Measurements from ENCODE around the gene ADAMTS14.

The ADAMTS14 gene

GRCh38 chr10:70784016-70784415 is 111.7 kb downstream of the ADAMTS14 start:
- DNase-seq (ENCODE audit: low read depth in 2 of 2) = no peak

- no peak for DNase-seq (ENCODE audit: low read depth in 2 of 2)
Measured at GRCh38 chr10:70784471-70784870, 112.2 kb downstream of the ADAMTS14 start.

- no peak for DNase-seq (ENCODE audit: low read depth in 2 of 2)
Measured at GRCh38 chr10:70785190-70785589, 112.9 kb downstream of the ADAMTS14 start, which contains the start of gene TBATA. TSS of gene TBATA (minus strand) at chr10:70785377. CDS start at chr10:70783379, 1,998 bp downstream.

GRCh38 chr10:70786799-70787415 is 114.6 kb downstream of the ADAMTS14 start:
- DNase-seq (ENCODE audit: low read depth in 2 of 2) = no peak

GRCh38 chr10:70791386-70792039 is 119.2 kb downstream of the ADAMTS14 start:
- no peak for DNase-seq (ENCODE audit: low read depth in 2 of 2)

GRCh38 chr10:70795613-70796012 is 123.3 kb downstream of the ADAMTS14 start:
- no peak for DNase-seq (ENCODE audit: low read depth in 2 of 2)

GRCh38 chr10:70797840-70798239 is 125.5 kb downstream of the ADAMTS14 start:
- no peak for DNase-seq (ENCODE audit: low read depth in 2 of 2)

GRCh38 chr10:70799124-70799523 is 126.8 kb downstream of the ADAMTS14 start:
- no peak for DNase-seq (ENCODE audit: low read depth in 2 of 2)

GRCh38 chr10:70801854-70802253 is 129.5 kb downstream of the ADAMTS14 start:
- DNase-seq (ENCODE audit: low read depth in 2 of 2) = no peak

GRCh38 chr10:70803775-70804420 is 131.6 kb downstream of the ADAMTS14 start:
- no peak for DNase-seq (ENCODE audit: low read depth in 2 of 2)

- no peak for DNase-seq (ENCODE audit: low read depth in 2 of 2)
Measured at GRCh38 chr10:70804421-70804808, 132.1 kb downstream of the ADAMTS14 start.

- no peak for DNase-seq (ENCODE audit: low read depth in 2 of 2)
Measured at GRCh38 chr10:70805619-70806215, 133.4 kb downstream of the ADAMTS14 start.

GRCh38 chr10:70806841-70807240 is 134.5 kb downstream of the ADAMTS14 start:
- no peak for DNase-seq (ENCODE audit: low read depth in 2 of 2)

- DNase-seq (ENCODE audit: low read depth in 2 of 2) = no peak
Measured at GRCh38 chr10:70807556-70807955, 135.2 kb downstream of the ADAMTS14 start.

GRCh38 chr10:70809011-70809611 is 136.8 kb downstream of the ADAMTS14 start:
- no peak for DNase-seq (ENCODE audit: low read depth in 2 of 2)

- no peak for DNase-seq (ENCODE audit: low read depth in 2 of 2)
Measured at GRCh38 chr10:70809726-70810125, 137.4 kb downstream of the ADAMTS14 start.

GRCh38 chr10:70810967-70811366 is 138.7 kb downstream of the ADAMTS14 start:
- DNase-seq (ENCODE audit: low read depth in 2 of 2) = no peak

- no peak for DNase-seq (ENCODE audit: low read depth in 2 of 2)
Measured at GRCh38 chr10:70811881-70812280, 139.6 kb downstream of the ADAMTS14 start.
